BJ (cell line): ENCODE data around the gene EPB41L4A. TPM values are rescaled to one million over a fixed set of nuclear protein-coding genes. Genes with fewer than 3 reads are reported as not detected.

Experiments used
- CTCF ChIA-PET: fragments of 350-600 bp; formaldehyde crosslinking; extraction: SDS; loops from one replicate; lab custom pipeline; 2021; ENCODE audit warnings: antibody characterized with exemption, inconsistent platforms; lab: Yijun Ruan, JAX
- POLR2A ChIA-PET: fragments of 300-600 bp; sonication (Branson Sonifier 250); formaldehyde crosslinking; extraction: SDS; loops from one replicate; lab custom pipeline; 2021; ENCODE audit warnings: antibody characterized with exemption; lab: Charles Lee
- DNase-seq: peaks from one replicate; pipeline ENCODE4 v3.0.0-alpha.2; 2011; ENCODE audit warnings: low read depth
- H3K27me3 ChIP-seq: 2 replicates; pipeline ENCODE4 v1.6.0; 2011; ENCODE audit warnings: low read length; ENCODE audit not compliant: control insufficient read depth, insufficient read depth
- H3K36me3 ChIP-seq: 2 replicates; pipeline ENCODE4 v1.5.1; 2011; ENCODE audit warnings: low read length; ENCODE audit not compliant: control insufficient read depth, insufficient read depth
- H3K4me3 ChIP-seq: 2 replicates; pipeline ENCODE4 v1.5.1; 2011; ENCODE audit warnings: low read depth, mild to moderate bottlenecking, control low read depth, low read length
- polyA plus RNA-seq: library from polyadenylated mRNA; depleted of rRNA; stranded (reverse); fragments of >200 nt; gene quantifications from 2 replicates; pipeline ENCODE4 v1.2.3, GENCODE V29; 2011
- TF ChIP-seq, protein P1 (sequence below): IDR thresholded peaks from 2 replicates; pipeline ENCODE4 v1.5.1; 2011; ENCODE audit warnings: low read depth, mild to moderate bottlenecking, control low read depth, inconsistent platforms, low read length, moderate library complexity; ENCODE audit not compliant: insufficient read depth

The EPB41L4A gene
- polyA plus RNA-seq, 1 experiment = 0.04 TPM

DNA sequence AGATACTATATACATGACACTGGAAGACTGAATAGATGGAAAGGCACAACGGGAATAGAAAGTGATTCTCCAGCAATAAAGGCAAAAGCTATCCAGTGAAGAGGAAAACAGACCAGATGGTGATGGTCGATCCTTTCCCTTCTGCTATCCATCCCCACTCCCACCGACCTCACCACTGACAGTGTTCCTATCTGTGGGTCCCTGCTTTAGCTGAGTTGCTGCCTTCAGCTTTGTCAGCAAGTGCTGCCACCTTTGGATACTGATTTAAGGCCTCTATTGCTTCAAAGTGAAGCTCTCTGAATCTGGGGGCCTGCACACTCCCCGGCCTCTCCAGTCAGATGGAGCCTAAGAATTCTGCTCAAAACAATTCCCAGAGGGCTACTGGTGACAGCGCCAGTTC is 32.3 kb downstream of the EPB41L4A start:
- Histone ChIP-seq H3K27me3 (no peaks in the 10 kb centered on the region), H3K36me3 (no peaks in the 10 kb centered on the region), H3K4me3 (no peak overlapping the region)
- TF ChIP-seq, protein P1, sequence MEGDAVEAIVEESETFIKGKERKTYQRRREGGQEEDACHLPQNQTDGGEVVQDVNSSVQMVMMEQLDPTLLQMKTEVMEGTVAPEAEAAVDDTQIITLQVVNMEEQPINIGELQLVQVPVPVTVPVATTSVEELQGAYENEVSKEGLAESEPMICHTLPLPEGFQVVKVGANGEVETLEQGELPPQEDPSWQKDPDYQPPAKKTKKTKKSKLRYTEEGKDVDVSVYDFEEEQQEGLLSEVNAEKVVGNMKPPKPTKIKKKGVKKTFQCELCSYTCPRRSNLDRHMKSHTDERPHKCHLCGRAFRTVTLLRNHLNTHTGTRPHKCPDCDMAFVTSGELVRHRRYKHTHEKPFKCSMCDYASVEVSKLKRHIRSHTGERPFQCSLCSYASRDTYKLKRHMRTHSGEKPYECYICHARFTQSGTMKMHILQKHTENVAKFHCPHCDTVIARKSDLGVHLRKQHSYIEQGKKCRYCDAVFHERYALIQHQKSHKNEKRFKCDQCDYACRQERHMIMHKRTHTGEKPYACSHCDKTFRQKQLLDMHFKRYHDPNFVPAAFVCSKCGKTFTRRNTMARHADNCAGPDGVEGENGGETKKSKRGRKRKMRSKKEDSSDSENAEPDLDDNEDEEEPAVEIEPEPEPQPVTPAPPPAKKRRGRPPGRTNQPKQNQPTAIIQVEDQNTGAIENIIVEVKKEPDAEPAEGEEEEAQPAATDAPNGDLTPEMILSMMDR = no peak
- ChIA-PET CTCF (no interaction called here), POLR2A (no interaction called here)
- DNase-seq = no peak

DNA sequence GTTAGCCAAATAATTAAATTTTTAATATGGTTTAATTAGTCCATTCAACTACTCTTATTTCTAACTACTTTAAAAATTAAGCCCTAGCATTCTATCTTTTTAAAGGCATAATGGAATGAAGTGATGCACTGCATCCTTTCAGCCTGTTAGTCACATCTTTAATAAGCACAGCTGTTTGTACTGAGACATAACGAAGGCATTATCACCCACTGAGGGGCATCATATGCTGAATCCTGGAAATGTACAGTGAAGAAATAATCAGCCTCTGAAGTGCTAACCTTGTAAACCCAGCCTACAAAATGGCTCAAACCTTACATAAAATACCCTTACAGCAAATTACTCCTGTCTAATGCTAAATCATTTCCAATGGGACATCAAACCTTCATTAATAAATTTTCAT is 33.1 kb downstream of the EPB41L4A start:
- TF ChIP-seq, protein P1 = no peak
- CTCF ChIA-PET = no interaction called here
- DNase-seq = no peak

DNA sequence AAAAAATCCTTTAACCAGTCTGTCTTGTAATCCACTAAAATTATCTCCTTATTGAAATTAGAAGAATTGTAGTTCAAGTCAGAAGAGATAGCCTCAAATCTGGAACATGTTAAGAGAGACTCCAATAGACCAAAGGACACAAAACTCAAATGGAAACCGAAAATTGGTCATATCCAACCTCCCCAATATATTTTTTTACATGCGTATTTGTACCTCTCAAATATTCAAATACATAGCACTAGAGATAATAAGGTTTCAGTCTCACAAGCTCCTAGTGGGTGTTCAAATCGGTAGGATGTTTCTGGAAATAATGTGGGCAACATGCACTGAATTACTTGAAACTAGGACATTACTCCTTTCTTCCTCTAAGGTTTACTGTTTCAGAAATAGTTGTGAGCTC is 33.5 kb downstream of the EPB41L4A start:
- TF ChIP-seq, protein P1 = no peak
- POLR2A ChIA-PET = no interaction called here

More for the DNA sequence above, 33.1 kb downstream of the EPB41L4A start:
- H3K36me3 ChIP-seq = no peaks in the 10 kb centered on the region
- POLR2A ChIA-PET = no interaction called here
- no peaks in the 10 kb centered on the region for H3K27me3 ChIP-seq
- no peak overlapping the region for H3K4me3 ChIP-seq

DNA sequence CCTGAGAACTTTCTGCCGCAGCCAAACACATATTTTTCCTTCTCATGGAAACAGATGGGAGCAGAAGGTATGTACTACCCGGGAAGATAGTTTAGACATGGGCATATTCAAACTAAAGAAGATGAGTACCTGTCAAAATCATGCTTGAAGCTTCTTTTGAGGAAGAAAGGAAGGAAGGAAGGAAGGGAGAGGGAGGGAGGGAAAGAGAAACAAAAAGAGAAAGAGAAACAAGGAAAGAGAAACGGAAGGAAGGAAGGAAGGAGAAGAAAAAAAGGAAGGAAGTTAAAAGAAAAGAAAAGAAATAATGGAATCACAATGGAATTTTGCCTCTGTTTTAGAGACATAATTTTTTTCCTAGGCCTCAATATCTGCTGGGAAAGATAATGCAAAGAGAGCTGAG is 34.6 kb downstream of the EPB41L4A start:
- CTCF ChIA-PET = no interaction called here
- H3K27me3 ChIP-seq = no peaks in the 10 kb centered on the region
- no peak for DNase-seq
- TF ChIP-seq, protein P1 = no peak
- no peak overlapping the region for H3K4me3 ChIP-seq
- H3K36me3 ChIP-seq = no peaks in the 10 kb centered on the region
- POLR2A ChIA-PET = no interaction called here

More for the DNA sequence above, 33.5 kb downstream of the EPB41L4A start:
- H3K27me3 ChIP-seq = no peaks in the 10 kb centered on the region
- no peak for DNase-seq
- no peak overlapping the region for H3K4me3 ChIP-seq
- CTCF ChIA-PET = no interaction called here
- no peaks in the 10 kb centered on the region for H3K36me3 ChIP-seq

DNA sequence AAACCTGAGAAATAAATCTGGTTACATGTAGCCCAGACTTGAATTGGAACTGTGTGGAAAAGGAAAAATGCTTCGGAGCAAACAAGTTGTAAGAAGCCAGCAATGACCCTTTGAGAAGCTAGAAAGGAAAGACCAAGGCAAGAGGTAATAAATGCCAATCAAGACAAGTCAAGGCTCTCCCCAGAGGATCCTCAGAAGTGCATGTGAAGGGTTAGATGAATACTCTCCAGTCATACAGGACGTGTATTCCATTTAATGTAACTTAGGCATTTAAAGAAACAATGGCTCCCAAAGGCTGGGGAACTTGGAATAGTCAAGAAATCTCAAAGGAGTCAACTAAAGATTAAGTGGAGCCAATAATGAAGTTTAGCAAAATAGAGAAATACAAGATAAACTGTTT is 36.2 kb downstream of the EPB41L4A start:
- H3K4me3 ChIP-seq = no peak overlapping the region
- ChIA-PET POLR2A (no interaction called here), CTCF (interaction anchor here (1.5 kb wide), 1 partner anchor 193 kb away, joined by 3 read pairs; no protein-coding TSS in a partner anchor)
- H3K36me3 ChIP-seq = no peaks in the 10 kb centered on the region
- TF ChIP-seq, protein P1 = no peak
- DNase-seq = no peak
- no peaks in the 10 kb centered on the region for H3K27me3 ChIP-seq
